GM12874 (cell line): ENCODE data around the gene SDK1.
A peak's percentile ranks its signal among the peaks of the same experiment; 100 is the strongest.

Experiments
- TF ChIP-seq, protein P1 (sequence below): IDR thresholded peaks from 2 replicates; pipeline ENCODE4 v1.5.1; 2011; ENCODE audit warnings: low read depth, mild to moderate bottlenecking, control low read depth, low read length, moderate library complexity; ENCODE audit not compliant: insufficient read depth

Gene SDK1

DNA sequence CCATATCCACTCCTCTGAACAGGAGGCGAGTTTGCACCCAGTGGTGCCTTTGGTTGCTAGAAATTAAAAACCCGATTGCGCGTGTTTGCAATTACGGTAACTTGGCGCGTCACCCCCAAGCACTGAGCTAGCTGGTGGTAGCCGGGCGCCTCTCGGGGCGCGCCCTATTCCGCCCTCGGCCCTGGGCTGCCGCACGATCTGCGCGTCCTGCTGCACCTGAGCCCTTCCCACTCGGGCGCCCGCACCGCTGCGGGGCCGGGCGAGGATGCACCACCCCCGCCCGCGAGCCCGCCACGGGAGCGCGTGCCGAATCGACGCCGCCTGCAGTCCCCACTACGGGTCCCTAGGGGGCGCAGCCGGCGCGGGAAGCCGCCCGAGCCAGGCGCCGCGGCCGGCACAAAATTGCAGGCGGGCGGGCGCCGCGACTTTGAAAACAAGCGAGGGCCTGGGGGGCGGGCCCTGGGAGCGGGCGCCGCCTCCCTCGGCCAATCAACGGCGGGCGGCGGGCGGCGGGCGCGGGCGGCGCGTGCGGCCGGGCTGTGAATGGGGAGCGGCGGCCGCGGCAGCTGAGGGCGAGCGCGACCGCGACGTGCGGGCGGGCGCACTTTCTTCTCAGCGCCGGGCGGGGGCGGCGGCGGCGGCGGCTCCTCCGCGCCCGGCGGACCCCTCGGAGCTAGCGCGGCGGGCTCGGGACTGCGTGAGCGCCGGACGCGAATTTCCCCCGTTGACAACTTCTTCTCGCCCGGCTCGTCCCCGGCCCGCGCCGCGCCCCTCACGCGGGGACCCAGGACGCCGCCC, at the start of gene SDK1:
TSS of gene SDK1 (plus strand) at position 602 of the 798 bp plus-strand sequence. CDS start 335 bp downstream, outside the sequence.
- TF ChIP-seq, protein P1, sequence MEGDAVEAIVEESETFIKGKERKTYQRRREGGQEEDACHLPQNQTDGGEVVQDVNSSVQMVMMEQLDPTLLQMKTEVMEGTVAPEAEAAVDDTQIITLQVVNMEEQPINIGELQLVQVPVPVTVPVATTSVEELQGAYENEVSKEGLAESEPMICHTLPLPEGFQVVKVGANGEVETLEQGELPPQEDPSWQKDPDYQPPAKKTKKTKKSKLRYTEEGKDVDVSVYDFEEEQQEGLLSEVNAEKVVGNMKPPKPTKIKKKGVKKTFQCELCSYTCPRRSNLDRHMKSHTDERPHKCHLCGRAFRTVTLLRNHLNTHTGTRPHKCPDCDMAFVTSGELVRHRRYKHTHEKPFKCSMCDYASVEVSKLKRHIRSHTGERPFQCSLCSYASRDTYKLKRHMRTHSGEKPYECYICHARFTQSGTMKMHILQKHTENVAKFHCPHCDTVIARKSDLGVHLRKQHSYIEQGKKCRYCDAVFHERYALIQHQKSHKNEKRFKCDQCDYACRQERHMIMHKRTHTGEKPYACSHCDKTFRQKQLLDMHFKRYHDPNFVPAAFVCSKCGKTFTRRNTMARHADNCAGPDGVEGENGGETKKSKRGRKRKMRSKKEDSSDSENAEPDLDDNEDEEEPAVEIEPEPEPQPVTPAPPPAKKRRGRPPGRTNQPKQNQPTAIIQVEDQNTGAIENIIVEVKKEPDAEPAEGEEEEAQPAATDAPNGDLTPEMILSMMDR: peak; percentile 86

GRCh38 chr7:3254718-3255117, 46.3 kb upstream of the SDK1 start:
- TF ChIP-seq, protein P1: no peak

DNA sequence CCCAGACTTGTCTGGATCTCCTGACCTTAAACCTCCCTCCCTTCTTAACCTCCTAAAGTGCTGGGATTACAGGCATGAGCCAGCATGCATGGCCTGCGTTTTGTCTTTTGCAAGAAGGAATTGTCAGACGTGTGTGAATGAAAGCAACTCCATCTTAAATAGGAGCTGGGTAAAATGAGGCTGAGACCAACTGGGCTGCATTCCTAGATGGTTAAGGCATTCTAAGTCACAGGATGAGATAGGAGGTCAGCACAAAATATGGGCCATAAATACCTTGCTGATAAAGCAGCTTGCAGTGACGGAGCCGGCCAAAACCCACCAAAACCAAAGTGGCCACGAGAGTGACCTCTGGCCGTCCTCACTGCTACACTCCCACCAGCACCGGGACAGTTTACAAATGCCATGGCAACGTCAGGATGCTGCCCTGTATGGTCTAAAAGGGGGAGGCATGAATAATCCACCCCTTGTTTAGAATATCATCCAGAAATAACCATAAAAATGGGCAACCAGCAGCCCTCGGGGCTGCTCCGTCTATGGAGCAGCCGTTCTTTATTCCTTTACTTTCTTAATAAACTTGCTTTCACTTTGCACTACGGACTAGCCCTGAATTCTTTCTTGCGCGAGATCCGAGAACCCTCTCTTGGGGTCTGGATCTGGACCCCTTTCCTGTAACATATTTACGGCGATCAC, 41.2 kb upstream of the SDK1 start:
- TF ChIP-seq, protein P1: no peak

GRCh38 chr7:3260401-3260715, 40.7 kb upstream of the SDK1 start:
- TF ChIP-seq, protein P1: no peak

GRCh38 chr7:3264693-3265339, 36.2 kb upstream of the SDK1 start:
- TF ChIP-seq, protein P1: no peak

DNA sequence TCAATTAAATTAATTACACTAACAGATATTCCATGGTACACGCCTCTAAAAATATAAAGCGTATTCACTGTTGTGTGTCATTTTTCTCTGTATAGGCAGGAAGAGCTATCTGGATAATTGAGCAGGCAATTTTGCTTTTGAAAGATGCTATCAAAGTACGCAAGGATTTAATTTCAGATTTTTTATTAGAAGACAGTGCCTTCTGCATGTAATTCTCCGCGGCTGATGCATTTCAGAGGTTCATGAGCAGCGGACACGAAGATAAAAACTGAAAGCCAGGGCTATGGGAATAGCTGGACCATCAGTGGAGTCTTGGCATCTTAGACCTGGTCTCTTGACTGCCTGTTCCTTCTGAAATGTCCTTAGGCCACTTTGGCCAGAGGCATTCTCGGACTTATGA, 35.7 kb upstream of the SDK1 start:
- TF ChIP-seq, protein P1: no peak

DNA sequence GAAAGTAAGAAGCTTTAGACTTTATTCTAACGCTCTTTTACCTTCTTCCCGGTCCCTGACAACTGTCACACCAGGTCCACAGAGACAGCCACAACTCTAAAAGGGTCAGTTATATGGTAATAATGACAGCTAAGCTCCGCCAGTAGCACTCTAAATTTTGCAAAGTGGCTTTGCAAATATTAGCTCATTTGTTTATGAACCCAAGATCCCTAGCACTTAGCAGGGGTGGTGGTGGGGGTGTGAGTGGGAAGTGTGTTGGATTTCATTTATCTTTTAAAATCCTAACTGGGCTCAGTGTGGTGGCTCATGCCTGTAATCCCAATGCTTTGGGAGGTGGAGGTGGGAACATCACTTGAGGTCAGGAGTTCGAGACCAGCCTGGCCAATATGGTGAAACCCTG, 34.8 kb upstream of the SDK1 start:
- TF ChIP-seq, protein P1: no peak
